ENCODE data around the gene ISG15.
A peak's percentile ranks its signal among the peaks of the same experiment; 100 is the strongest.

ISG15 gene

DNA sequence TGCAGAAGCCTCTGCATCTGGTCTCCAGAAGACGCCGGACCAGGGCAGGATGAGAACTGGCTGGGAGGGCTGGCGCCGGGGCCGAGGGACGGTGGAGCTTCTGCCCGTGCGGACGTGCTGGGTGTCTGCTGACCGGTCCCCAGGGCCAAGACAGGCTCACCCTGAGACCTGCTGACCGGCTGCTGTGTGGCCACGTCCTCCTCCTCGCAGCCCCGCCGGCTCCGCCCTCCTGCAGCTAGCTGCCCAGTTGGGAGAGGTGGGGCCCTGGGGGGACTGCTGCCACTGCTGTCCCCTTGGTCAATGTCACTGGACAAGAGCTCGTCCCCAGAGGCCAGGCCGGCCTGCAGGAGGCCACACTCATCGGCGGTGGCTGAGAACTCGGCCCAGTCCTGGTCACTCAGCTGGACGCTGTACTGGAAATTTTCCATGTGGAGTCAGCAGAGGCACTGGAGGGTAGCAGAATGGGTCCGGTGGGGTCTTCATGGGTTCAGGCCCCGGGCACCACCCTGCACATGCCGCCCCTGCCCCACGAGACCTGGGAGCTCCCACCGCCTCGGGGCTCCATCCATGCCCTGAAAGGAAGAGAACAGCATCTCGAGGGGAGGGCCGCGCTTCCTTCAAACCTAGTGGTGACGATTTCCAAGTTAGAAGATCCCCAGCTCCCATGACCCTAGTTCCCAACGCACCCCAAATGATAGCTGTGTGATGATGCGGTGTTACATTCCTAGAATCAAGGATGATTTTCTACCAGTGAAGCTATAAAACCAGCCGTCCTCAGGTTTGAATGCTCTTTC, 32.5 kb upstream of the ISG15 start:
- H3K4me3 ChIP-seq (replicated peaks; ENCODE audit: low read depth, low read length) = no peak overlapping the region
- TF ChIP-seq, protein P1, sequence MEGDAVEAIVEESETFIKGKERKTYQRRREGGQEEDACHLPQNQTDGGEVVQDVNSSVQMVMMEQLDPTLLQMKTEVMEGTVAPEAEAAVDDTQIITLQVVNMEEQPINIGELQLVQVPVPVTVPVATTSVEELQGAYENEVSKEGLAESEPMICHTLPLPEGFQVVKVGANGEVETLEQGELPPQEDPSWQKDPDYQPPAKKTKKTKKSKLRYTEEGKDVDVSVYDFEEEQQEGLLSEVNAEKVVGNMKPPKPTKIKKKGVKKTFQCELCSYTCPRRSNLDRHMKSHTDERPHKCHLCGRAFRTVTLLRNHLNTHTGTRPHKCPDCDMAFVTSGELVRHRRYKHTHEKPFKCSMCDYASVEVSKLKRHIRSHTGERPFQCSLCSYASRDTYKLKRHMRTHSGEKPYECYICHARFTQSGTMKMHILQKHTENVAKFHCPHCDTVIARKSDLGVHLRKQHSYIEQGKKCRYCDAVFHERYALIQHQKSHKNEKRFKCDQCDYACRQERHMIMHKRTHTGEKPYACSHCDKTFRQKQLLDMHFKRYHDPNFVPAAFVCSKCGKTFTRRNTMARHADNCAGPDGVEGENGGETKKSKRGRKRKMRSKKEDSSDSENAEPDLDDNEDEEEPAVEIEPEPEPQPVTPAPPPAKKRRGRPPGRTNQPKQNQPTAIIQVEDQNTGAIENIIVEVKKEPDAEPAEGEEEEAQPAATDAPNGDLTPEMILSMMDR (IDR thresholded peaks at IDR 0.05; ENCODE audit: low read length, missing control alignments) = no peak

DNA sequence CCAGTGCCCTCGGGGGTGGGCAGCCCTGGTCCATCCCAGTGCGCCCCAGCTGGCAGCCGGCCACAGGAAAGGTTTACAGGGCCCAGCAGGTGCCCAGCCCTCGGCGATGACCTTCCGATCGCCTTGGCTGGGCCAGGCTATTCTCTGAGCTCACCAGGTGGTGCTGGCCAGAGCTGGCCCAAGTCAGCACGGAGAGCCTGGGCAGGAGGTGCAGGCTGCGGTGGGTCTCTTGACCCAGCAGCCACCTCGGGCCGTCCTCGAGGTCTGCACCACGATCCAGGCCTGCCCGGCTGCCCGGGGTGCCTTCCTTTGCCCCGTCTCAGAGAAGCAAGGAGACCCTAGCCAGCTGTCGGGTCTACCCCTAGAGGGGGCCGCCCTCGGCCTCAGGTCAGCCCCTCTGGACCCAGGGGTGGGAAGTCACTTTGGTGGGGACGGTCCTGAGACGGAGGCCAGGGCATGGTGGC, 31.8 kb upstream of the ISG15 start:
- no peak for DNase-seq (ENCODE audit: low read depth)
- TF ChIP-seq, protein P1 (IDR thresholded peaks at IDR 0.05; ENCODE audit: low read length, missing control alignments) = no peak
- no peak overlapping the region for H3K4me3 ChIP-seq (replicated peaks; ENCODE audit: low read depth, low read length)

More for the DNA sequence above, 32.5 kb upstream of the ISG15 start:
- no peak for DNase-seq (ENCODE audit: low read depth)

DNA sequence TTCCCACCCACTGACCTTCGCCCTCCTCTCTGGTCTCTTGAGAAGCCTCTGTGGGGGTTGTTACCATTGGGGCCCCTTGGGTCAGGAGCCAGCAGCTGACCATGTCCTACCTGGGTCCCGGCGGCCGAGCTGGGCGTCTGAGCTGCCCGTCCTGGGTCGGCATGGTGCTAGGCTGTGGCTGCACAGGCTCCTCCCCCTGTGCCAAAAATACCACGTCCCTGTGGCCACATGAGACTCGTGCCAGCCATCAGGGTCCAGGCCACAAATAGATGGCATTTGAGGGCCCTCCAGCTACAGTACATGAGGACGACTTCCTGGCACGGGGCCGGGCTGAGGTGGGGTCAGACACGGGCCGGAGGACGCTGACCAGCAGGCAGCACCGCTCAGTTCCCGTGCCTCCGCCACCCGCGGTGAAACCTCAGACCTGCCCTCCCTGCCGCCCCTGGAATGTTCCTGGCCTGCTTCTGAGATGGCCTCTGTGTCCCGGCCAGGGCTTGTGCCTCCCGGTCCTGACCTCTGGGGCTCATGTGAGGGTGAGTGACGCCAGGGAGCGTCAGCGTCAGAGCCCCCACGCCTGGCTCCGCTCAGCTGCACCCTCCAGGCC, 31.2 kb upstream of the ISG15 start, which contains the start of gene PERM1:
PERM1 (minus strand) TSS at position 139 of the 604 bp plus-strand sequence. CDS start 1,064 bp downstream, outside the sequence.
- TF ChIP-seq, protein P1 (IDR thresholded peaks at IDR 0.05; ENCODE audit: low read length, missing control alignments) = no peak
- no peak for DNase-seq (ENCODE audit: low read depth)
- no peak within 1 kb of the TSS for H3K4me3 ChIP-seq (replicated peaks; ENCODE audit: low read depth, low read length)

DNA sequence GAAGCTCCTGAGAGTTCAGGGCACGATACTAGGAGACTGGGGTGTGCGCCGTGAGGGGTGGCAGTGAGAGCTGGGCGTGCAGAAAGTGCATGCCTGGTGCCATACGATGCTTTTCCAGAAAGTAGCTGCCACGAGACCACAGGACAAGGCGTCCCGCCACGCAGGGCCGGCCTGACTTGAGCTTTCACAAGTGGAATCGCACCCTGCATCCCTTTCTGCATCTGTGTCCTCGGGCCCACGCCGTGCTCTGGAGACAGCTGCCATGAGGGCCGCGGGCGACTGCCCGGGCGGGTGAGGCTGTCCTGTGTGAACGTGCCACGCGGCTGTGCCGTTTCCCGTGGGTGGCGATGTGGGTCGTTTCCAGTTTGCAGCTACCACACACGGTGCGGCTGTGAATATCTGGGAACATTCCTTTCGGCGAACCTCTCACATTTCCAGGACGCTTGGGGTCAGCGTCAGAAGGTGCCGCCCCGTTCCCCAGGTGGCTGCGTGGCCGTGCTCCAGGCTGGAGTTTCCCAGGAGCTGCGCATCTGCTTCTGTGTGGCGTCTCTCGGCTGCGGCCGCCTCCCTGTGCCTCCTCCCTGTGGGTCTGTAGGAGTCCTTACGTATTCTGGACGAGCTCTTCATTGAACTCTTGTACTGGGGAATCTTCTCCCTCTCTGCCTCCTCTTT, 30.4 kb upstream of the ISG15 start:
- no peak overlapping the region for H3K4me3 ChIP-seq (replicated peaks; ENCODE audit: low read depth, low read length)
- TF ChIP-seq, protein P1 (IDR thresholded peaks at IDR 0.05; ENCODE audit: low read length, missing control alignments) = no peak
- no peak for DNase-seq (ENCODE audit: low read depth)

DNA sequence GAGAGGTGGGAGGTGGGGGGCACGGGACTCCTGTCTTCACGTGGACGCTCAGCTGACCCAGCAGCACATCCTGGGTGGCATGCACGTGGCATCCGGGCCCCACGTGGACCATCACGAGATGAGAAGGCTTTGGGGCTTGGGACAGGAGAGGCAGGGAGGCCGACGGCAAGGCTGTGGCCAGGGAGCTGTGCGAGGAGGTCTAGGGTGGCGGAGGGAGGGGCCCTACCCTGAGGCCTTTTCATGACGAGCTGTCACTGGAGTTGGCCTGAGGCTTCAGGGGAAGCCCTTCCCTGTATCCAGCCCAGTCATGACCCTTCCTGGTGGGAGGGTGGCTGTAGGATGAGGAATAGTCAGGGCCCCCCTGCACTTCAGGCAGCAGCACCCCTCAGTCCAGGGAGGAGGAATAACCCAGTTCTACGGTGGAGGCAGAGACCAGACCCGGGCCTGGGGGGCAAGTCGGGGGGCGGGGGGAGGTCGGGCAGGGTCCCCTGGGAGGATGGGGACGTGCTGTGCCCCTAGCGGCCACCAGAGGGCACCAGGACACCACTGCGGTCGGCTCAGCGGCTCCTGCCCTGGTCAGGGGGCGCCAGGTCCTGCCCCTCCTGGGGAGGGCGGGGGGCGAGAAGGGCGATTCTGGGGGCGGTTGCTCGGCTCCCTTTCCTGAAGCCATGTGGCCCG, 29.4 kb upstream of the ISG15 start:
- peak overlapping the region; percentile 1 for H3K4me3 ChIP-seq (replicated peaks; ENCODE audit: low read depth, low read length)
- DNase-seq (ENCODE audit: low read depth) = no peak
- TF ChIP-seq, protein P1 (IDR thresholded peaks at IDR 0.05; ENCODE audit: low read length, missing control alignments) = peak; percentile 60

DNA sequence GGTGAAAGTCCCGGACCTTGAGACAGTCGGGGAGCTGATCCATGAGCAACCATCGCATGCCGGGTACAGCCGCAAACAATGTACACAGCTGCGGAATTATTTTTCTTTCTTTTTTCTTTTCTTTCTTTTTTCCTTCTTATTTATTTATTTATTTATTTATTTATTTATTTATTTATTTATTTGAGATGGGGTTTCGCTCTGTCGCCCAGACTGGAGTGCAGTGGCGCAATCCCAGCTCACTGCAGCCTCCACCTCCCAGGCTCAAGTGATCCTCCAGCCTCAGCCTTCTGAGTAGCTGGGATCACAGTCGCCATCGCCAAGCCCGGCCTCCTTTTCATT, 28.9 kb upstream of the ISG15 start:
- peak overlapping the region; percentile 1 for H3K4me3 ChIP-seq (replicated peaks; ENCODE audit: low read depth, low read length)
- no peak for DNase-seq (ENCODE audit: low read depth)
- TF ChIP-seq, protein P1 (IDR thresholded peaks at IDR 0.05; ENCODE audit: low read length, missing control alignments) = no peak

Data from fibroblast of pulmonary artery (primary cell).